LNCAP (cell line): Measurements from ENCODE around the gene HEPACAM.

Experiments used
- TF ChIP-seq, protein P1 (sequence below): fragments of 450-650 bp; IDR thresholded peaks from 2 replicates; pipeline ENCODE4 v1.5.1; 2017; ENCODE audit warnings: mild to moderate bottlenecking

HEPACAM gene

DNA sequence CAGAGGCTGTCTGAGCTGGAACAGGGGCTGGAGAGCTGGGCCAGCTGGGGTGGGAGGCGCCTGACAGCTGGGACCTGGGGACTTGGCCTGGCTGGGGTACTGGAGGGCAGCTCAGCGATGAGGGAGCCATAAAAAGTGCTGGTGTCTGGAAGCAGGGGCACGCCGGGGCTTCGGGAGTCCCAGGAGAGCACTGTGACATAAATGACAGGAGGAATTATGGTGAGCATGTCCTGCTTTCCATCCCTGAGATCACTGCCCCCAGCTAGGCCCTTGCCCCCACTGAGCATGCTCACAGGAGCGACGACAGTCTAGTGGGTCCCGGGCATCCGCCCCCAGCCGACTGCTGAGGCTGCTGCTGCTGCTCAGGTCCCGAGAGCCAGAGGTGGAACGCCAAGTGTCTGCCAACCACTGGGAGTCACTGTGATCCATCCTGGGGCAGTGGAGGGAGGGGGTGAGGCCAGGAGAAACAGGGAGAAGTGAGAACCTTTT is 44.4 kb downstream of the HEPACAM start:
- TF ChIP-seq, protein P1, sequence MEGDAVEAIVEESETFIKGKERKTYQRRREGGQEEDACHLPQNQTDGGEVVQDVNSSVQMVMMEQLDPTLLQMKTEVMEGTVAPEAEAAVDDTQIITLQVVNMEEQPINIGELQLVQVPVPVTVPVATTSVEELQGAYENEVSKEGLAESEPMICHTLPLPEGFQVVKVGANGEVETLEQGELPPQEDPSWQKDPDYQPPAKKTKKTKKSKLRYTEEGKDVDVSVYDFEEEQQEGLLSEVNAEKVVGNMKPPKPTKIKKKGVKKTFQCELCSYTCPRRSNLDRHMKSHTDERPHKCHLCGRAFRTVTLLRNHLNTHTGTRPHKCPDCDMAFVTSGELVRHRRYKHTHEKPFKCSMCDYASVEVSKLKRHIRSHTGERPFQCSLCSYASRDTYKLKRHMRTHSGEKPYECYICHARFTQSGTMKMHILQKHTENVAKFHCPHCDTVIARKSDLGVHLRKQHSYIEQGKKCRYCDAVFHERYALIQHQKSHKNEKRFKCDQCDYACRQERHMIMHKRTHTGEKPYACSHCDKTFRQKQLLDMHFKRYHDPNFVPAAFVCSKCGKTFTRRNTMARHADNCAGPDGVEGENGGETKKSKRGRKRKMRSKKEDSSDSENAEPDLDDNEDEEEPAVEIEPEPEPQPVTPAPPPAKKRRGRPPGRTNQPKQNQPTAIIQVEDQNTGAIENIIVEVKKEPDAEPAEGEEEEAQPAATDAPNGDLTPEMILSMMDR, result no peak

DNA sequence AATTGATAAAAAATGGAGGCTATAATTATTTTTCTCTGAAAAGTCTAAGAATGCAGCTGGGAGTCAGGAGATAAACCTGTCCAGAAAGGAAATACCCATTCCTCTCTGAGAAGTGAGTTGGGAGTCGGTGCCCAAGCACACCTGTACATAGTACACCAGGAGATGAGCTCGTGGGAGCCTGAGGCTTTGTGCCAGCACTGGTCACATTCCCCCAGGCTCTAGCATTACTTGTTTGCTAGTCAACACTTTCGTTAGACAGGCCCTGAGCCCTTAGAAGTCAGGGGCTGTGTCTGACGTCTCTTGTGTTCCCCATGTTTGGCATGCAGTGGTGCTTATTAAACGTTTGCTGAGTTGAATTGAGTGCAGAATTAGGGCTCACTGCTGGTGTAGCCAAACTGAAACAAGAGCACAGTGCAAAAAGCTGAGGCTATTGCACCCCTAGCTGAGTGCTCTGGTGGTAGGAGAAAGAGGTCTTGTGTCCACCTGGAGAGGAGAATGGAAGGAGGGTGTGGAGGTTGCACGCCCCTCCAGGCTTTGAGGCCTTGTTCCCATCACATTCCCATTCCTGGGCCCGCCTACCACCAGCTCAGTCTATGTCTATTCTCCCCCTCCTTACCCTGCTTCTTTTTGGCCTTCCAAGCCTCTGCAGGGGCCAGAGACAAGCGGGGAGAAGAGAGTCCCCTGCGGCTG is 45.0 kb downstream of the HEPACAM start:
- TF ChIP-seq, protein P1, result no peak

GRCh38 chr11:124890151-124890550 is 45.7 kb downstream of the HEPACAM start:
- TF ChIP-seq, protein P1, result no peak

GRCh38 chr11:124889191-124890091 is 46.4 kb downstream of the HEPACAM start:
- TF ChIP-seq, protein P1, result no peak

DNA sequence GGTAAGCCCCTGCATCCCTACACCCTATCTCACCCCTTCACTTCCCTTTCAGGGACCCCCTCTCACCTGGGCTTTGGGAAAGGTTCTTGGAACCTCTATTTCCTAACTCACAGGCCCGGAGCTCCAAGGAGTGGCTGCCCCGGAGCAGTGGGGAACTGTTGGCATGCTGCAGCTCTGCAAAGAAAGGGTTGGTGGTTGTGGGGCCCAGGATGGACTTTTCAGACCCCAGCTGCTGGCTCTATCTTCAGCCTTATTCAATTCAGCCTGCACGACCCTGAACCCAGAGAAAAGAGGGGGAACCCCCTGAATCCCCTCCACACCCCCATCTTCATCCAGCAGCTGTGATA is 48.2 kb downstream of the HEPACAM start:
- TF ChIP-seq, protein P1, result no peak

DNA sequence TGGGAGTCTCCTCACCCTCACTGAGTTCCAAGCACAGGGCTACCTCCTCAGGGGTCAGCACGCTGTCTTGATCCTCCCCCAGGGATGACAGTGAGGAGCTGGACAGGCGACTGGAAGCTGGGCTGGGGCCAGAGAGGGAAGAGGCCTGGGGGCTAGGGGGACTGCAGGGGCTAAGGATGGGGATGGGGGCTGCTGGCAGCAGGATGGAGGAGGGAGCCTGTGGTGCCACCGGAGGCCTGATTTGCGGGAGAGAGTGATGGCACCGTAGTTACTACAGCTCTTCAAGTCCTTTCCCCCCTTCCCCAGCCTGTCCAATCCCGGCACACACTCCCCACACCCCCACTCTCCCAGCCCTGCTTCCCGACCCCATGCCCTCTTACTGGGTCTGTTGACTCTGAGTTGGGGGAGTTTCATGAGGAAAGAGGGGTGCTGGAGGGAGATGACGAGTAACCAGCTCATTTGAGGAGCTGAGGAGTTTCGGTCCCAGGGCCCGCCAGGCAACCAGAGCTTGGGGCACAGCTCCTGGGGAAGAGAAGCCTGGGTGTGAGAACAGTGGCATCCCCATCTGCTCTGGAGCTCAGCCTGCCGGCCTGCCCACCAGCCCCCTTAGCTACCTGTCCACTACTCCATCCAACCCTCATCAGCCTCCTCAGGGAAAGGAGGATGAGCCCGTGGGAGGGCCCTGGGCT is 48.7 kb downstream of the HEPACAM start:
- TF ChIP-seq, protein P1, result no peak

DNA sequence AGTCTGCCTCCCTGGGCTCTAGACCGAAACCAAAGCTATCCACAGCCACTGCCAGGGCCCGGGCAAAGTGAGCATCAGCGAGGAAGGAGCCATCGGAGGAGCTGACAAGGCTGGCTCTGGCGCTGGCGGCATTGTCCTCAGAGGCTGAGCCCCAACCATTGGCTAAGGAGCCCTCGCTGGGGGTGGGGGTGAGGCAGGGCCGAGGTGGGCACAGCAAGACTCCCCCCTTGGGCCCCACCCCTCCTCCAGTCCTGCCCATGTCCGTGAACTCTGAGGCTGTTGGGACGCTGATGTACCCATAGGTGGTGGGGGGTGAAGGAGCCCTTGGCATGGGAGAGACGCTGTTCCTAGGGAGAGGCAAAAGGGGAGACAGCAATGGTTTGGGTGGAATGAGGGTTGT is 49.4 kb downstream of the HEPACAM start:
- TF ChIP-seq, protein P1, result no peak
